Neural cell (in vitro differentiated cells): ENCODE data around the gene SMTN. TPM values are rescaled to one million over a fixed set of nuclear protein-coding genes. Genes with fewer than 3 reads are reported as not detected.

Experiments used
- H2AFZ ChIP-seq: fragments of 200-600, 300-800 bp; sonication (generic), shearing (Covaris generic); 2 replicates; pipeline ENCODE4 v1.6.0; 2014; ENCODE audit warnings: low read depth, mild to moderate bottlenecking, antibody characterized with exemption, low read length, moderate library complexity
- H3F3A ChIP-seq: fragments of 200-600 bp; shearing (Covaris generic); 2 replicates; pipeline ENCODE4 v1.6.1; 2016; ENCODE audit warnings: mild to moderate bottlenecking, moderate library complexity, mixed read lengths, antibody characterized with exemption, low read length; ENCODE audit not compliant: insufficient read depth, poor library complexity, severe bottlenecking
- H3K27ac ChIP-seq: fragments of 200-600, 300-800 bp; sonication (generic), shearing (Covaris generic); 2 replicates; pipeline ENCODE4 v1.5.1; 2014; ENCODE audit warnings: mild to moderate bottlenecking, low read length, moderate library complexity
- H3K27me3 ChIP-seq: fragments of 300-800, 200-600 bp; sonication (generic), shearing (Covaris generic); 2 replicates; pipeline ENCODE4 v1.6.0; 2014; ENCODE audit warnings: mild to moderate bottlenecking, low read depth, low read length, moderate library complexity; ENCODE audit not compliant: insufficient read depth
- H3K36me3 ChIP-seq: fragments of 300-800, 200-600 bp; sonication (generic), shearing (Covaris generic); 2 replicates; pipeline ENCODE4 v1.5.1; 2014; ENCODE audit warnings: mild to moderate bottlenecking, antibody characterized with exemption, low read length, moderate library complexity; ENCODE audit not compliant: insufficient read depth
- H3K4me2 ChIP-seq: fragments of 300-800, 200-600 bp; sonication (generic), shearing (Covaris generic); 2 replicates; pipeline ENCODE4 v1.6.0; 2014; ENCODE audit warnings: mild to moderate bottlenecking, low read length
- H3K4me3 ChIP-seq: fragments of 300-800, 200-600 bp; sonication (generic), shearing (Covaris generic); 2 replicates; pipeline ENCODE4 v1.5.1; 2014; ENCODE audit warnings: mild to moderate bottlenecking, low read length, moderate library complexity
- H3K79me2 ChIP-seq: fragments of 200-600 bp; shearing (Covaris generic); replicated peaks from 2 replicates; pipeline ENCODE4 v1.6.0; 2014; ENCODE audit warnings: mild to moderate bottlenecking, low read length, moderate library complexity; ENCODE audit not compliant: insufficient read depth
- H3K9ac ChIP-seq: fragments of 300-800, 200-600 bp; sonication (generic), shearing (Covaris generic); 2 replicates; pipeline ENCODE4 v1.6.1; 2016; ENCODE audit warnings: mild to moderate bottlenecking, low read length, mixed read lengths
- H3K9me2 ChIP-seq: fragments of 200-600 bp; shearing (Covaris generic); 2 replicates; pipeline ENCODE4 v1.6.1; 2016; ENCODE audit warnings: mild to moderate bottlenecking, low read length, mixed read lengths; ENCODE audit not compliant: insufficient read depth
- H3K9me3 ChIP-seq: fragments of 200-600, 300-800 bp; sonication (generic), shearing (Covaris generic); 2 replicates; pipeline ENCODE4 v1.6.1; 2016; ENCODE audit warnings: mild to moderate bottlenecking, mixed run types, low read length, moderate library complexity, mixed read lengths
- H4K20me1 ChIP-seq: fragments of 200-600 bp; shearing (Covaris generic); 2 replicates; pipeline ENCODE4 v1.6.1; 2016; ENCODE audit warnings: mild to moderate bottlenecking, mixed run types; ENCODE audit not compliant: insufficient read depth
- EP300 ChIP-seq: fragments of 450-650 bp; conservative IDR thresholded peaks from 2 replicates; pipeline ENCODE4 v1.6.1; 2014; ENCODE audit warnings: antibody characterized with exemption, mild to moderate bottlenecking, moderate library complexity; ENCODE audit not compliant: poor library complexity, severe bottlenecking
- EZH2 ChIP-seq: fragments of 200-600, 300-800 bp; shearing (Covaris generic), sonication (generic); IDR thresholded peaks from 2 replicates; pipeline ENCODE4 v1.6.1; 2014; ENCODE audit warnings: antibody characterized with exemption, low read length, borderline replicate concordance, mild to moderate bottlenecking; ENCODE audit not compliant: insufficient read depth, poor library complexity, severe bottlenecking
- MXI1 ChIP-seq: fragments of 450-650 bp; conservative IDR thresholded peaks from 2 replicates; pipeline ENCODE4 v1.6.1; 2014; ENCODE audit warnings: antibody characterized with exemption, mild to moderate bottlenecking; ENCODE audit not compliant: poor library complexity, severe bottlenecking
- POLR2AphosphoS5 ChIP-seq: IDR thresholded peaks from 2 replicates; pipeline ENCODE4 v1.6.1; 2012
- RAD21 ChIP-seq: fragments of 450-650 bp; conservative IDR thresholded peaks from 2 replicates; pipeline ENCODE4 v1.6.1; 2014; ENCODE audit warnings: antibody characterized with exemption, mild to moderate bottlenecking, moderate library complexity
- SMC3 ChIP-seq: fragments of 450-650 bp; conservative IDR thresholded peaks from 2 replicates; pipeline ENCODE4 v1.6.1; 2014; ENCODE audit warnings: antibody characterized with exemption, mild to moderate bottlenecking, moderate library complexity; ENCODE audit not compliant: poor library complexity
- TAF1 ChIP-seq: IDR thresholded peaks from 2 replicates; pipeline ENCODE4 v1.6.1; 2012; ENCODE audit warnings: low read depth
- polyA plus RNA-seq: library from polyadenylated mRNA; depleted of rRNA; stranded (reverse); fragments of >200 nt; gene quantifications from 2 replicates; pipeline ENCODE4 v1.2.3, GENCODE V29; 2014
- TF ChIP-seq, protein P1 (sequence below): IDR thresholded peaks from 2 replicates; pipeline ENCODE4 v1.6.1; 2012; ENCODE audit warnings: borderline replicate concordance
- TF ChIP-seq, protein P2 (sequence below): fragments of 450-650 bp; IDR thresholded peaks from 2 replicates; pipeline ENCODE4 v1.5.1; 2014; ENCODE audit warnings: antibody characterized with exemption, mild to moderate bottlenecking, moderate library complexity; ENCODE audit not compliant: poor library complexity, severe bottlenecking

Gene SMTN
- polyA plus RNA-seq, 1 donor from 2014 or later = 3.4 TPM

DNA sequence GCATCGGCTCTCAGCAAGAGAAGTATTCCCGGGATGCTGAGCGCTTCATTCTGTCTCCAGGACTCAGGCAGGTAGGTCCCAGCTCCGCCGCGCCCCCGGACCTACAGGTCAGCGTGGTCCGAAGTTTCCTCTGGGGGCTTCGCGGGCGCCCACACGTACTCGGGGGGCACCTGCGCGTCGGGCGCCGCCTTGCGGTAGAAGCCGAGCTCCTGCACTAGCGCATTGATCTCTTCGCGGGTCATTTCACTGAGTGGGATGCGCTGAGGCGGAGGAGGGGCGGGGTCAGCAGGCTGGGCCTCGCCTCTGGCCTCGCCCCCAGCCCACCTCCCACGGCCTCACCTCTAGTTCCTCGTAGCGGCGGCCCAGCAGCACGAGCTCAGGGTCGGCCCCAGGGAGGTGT, 23.8 kb downstream of the SMTN start:
- H2AFZ ChIP-seq = no peak overlapping the region
- H3K9me2 ChIP-seq = no peaks in the 10 kb centered on the region
- no peaks in the 10 kb centered on the region for H3K27me3 ChIP-seq
- H3K36me3 ChIP-seq = no peaks in the 10 kb centered on the region
- H3K4me2 ChIP-seq = no peak overlapping the region
- TF ChIP-seq RAD21 (no peak), EZH2 (no peak), MXI1 (no peak), EP300 (no peak), TAF1 (no peak), POLR2AphosphoS5 (no peak), SMC3 (no peak)
- TF ChIP-seq, protein P1, sequence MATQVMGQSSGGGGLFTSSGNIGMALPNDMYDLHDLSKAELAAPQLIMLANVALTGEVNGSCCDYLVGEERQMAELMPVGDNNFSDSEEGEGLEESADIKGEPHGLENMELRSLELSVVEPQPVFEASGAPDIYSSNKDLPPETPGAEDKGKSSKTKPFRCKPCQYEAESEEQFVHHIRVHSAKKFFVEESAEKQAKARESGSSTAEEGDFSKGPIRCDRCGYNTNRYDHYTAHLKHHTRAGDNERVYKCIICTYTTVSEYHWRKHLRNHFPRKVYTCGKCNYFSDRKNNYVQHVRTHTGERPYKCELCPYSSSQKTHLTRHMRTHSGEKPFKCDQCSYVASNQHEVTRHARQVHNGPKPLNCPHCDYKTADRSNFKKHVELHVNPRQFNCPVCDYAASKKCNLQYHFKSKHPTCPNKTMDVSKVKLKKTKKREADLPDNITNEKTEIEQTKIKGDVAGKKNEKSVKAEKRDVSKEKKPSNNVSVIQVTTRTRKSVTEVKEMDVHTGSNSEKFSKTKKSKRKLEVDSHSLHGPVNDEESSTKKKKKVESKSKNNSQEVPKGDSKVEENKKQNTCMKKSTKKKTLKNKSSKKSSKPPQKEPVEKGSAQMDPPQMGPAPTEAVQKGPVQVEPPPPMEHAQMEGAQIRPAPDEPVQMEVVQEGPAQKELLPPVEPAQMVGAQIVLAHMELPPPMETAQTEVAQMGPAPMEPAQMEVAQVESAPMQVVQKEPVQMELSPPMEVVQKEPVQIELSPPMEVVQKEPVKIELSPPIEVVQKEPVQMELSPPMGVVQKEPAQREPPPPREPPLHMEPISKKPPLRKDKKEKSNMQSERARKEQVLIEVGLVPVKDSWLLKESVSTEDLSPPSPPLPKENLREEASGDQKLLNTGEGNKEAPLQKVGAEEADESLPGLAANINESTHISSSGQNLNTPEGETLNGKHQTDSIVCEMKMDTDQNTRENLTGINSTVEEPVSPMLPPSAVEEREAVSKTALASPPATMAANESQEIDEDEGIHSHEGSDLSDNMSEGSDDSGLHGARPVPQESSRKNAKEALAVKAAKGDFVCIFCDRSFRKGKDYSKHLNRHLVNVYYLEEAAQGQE = no peak
- TF ChIP-seq, protein P2, sequence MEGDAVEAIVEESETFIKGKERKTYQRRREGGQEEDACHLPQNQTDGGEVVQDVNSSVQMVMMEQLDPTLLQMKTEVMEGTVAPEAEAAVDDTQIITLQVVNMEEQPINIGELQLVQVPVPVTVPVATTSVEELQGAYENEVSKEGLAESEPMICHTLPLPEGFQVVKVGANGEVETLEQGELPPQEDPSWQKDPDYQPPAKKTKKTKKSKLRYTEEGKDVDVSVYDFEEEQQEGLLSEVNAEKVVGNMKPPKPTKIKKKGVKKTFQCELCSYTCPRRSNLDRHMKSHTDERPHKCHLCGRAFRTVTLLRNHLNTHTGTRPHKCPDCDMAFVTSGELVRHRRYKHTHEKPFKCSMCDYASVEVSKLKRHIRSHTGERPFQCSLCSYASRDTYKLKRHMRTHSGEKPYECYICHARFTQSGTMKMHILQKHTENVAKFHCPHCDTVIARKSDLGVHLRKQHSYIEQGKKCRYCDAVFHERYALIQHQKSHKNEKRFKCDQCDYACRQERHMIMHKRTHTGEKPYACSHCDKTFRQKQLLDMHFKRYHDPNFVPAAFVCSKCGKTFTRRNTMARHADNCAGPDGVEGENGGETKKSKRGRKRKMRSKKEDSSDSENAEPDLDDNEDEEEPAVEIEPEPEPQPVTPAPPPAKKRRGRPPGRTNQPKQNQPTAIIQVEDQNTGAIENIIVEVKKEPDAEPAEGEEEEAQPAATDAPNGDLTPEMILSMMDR = no peak
- no peaks in the 10 kb centered on the region for H3K9me3 ChIP-seq
- H4K20me1 ChIP-seq = no peaks in the 10 kb centered on the region
- H3F3A ChIP-seq = no peaks in the 10 kb centered on the region
- H3K27ac ChIP-seq = no peak overlapping the region
- H3K79me2 ChIP-seq = no peaks in the 10 kb centered on the region
- no peak overlapping the region for H3K4me3 ChIP-seq
- no peak overlapping the region for H3K9ac ChIP-seq

DNA sequence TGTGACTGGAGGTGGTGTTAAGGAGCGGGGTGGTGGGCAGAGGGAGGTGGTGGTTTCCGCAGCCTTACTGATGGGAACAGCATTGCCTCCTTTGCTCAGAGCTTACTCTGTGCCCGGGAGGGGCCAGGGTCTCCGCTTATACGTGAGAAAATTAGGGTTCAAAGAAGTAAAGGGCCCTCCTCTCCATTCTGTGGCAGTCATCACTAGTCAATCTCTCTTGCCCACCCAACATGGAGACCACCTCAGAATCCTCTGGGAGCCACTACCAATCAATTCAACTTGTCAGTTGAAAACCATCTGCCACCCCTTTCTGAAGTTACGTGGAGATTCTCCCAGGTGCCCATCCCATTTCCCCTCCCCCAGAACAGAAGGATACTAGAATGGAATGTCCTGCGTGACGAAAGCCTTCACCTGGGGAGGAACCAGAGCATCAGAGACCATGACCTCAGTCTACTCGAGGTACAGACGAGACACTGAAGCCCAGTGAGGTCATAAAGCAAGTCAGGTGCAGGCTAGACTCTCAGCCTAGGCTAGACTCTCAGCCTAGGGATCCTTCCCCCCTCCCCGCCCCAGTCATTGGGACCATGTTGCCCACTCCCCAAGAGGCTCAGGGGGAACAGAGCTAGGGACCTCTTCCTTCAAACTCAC, 24.3 kb downstream of the SMTN start:
- H2AFZ ChIP-seq = no peak overlapping the region
- no peaks in the 10 kb centered on the region for H3K9me2 ChIP-seq
- no peak overlapping the region for H3K9ac ChIP-seq
- no peaks in the 10 kb centered on the region for H3K27me3 ChIP-seq
- H3K4me2 ChIP-seq = no peak overlapping the region
- TF ChIP-seq EZH2 (no peak), SMC3 (no peak), MXI1 (no peak), POLR2AphosphoS5 (no peak), TAF1 (no peak), RAD21 (no peak), EP300 (no peak)
- TF ChIP-seq, protein P2 = no peak
- TF ChIP-seq, protein P1 = no peak
- H4K20me1 ChIP-seq = no peaks in the 10 kb centered on the region
- H3F3A ChIP-seq = no peaks in the 10 kb centered on the region
- no peaks in the 10 kb centered on the region for H3K9me3 ChIP-seq
- no peak overlapping the region for H3K27ac ChIP-seq
- H3K79me2 ChIP-seq = no peaks in the 10 kb centered on the region
- H3K36me3 ChIP-seq = no peaks in the 10 kb centered on the region
- no peak overlapping the region for H3K4me3 ChIP-seq
